ENCODE measurements around the gene VNN1.

VNN1 gene, protein sequence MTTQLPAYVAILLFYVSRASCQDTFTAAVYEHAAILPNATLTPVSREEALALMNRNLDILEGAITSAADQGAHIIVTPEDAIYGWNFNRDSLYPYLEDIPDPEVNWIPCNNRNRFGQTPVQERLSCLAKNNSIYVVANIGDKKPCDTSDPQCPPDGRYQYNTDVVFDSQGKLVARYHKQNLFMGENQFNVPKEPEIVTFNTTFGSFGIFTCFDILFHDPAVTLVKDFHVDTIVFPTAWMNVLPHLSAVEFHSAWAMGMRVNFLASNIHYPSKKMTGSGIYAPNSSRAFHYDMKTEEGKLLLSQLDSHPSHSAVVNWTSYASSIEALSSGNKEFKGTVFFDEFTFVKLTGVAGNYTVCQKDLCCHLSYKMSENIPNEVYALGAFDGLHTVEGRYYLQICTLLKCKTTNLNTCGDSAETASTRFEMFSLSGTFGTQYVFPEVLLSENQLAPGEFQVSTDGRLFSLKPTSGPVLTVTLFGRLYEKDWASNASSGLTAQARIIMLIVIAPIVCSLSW

GRCh38 chr6:132713352-132714134 is at the start of gene VNN1:
VNN1 (minus strand) TSS chr6:132714055; CDS start chr6:132714035, 20 bp downstream.
- no peak within 1 kb of the TSS for H3K27ac ChIP-seq
- no peak for TF ChIP-seq ZFX (IDR thresholded peaks at IDR 0.05; ENCODE audit: borderline replicate concordance)
- TF ChIP-seq, protein P1, sequence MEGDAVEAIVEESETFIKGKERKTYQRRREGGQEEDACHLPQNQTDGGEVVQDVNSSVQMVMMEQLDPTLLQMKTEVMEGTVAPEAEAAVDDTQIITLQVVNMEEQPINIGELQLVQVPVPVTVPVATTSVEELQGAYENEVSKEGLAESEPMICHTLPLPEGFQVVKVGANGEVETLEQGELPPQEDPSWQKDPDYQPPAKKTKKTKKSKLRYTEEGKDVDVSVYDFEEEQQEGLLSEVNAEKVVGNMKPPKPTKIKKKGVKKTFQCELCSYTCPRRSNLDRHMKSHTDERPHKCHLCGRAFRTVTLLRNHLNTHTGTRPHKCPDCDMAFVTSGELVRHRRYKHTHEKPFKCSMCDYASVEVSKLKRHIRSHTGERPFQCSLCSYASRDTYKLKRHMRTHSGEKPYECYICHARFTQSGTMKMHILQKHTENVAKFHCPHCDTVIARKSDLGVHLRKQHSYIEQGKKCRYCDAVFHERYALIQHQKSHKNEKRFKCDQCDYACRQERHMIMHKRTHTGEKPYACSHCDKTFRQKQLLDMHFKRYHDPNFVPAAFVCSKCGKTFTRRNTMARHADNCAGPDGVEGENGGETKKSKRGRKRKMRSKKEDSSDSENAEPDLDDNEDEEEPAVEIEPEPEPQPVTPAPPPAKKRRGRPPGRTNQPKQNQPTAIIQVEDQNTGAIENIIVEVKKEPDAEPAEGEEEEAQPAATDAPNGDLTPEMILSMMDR (IDR thresholded peaks at IDR 0.05), result no peak

- no peak overlapping the region for H3K27ac ChIP-seq
- TF ChIP-seq, protein P1 (IDR thresholded peaks at IDR 0.05), result no peak
- TF ChIP-seq ZFX (IDR thresholded peaks at IDR 0.05; ENCODE audit: borderline replicate concordance), result no peak
Observed at GRCh38 chr6:132763269-132763668, 49.4 kb upstream of the VNN1 start.

DNA sequence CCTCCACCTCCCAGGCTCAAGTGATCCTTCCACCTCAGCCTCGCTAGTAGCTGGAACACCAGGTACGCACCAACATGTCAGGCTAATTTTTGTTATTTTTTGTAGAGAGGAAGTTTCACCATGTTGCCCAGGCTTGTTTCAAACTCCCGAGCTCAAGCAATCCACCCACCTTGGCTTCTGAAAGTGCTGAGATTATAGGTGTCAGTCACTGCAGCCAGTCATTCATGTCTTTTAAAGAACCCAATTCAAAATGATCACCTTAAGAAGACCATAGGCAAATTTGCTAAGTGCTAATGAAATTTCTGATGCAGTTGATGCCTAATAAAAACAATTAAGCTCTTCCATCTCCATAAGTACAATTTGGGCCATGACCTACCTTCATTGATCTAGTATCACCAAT is 46.4 kb upstream of the VNN1 start:
- H3K27ac ChIP-seq, result no peak overlapping the region
- TF ChIP-seq ZFX (IDR thresholded peaks at IDR 0.05; ENCODE audit: borderline replicate concordance), result no peak
- TF ChIP-seq, protein P1 (IDR thresholded peaks at IDR 0.05), result no peak

DNA sequence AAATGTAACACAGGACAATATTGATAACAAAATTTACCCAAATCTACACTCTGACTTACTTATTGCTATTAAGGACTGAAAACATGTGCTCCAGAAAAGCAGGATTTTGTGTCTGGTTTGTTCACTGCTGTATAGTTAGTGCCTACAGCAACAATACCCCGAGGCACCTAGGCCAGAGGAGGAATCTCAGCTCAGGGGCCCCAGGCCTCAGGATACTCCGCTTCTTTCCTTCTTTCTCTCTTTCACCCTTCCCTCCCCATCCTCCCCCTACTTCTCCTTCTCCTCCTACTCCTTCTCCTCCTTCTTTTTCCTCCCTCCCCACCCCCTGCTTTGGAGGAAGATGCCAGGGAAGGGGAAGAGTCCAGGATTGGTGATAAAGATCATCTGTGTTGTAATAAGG is 44.8 kb upstream of the VNN1 start:
- H3K27ac ChIP-seq, result no peak overlapping the region
- no peak for TF ChIP-seq ZFX (IDR thresholded peaks at IDR 0.05; ENCODE audit: borderline replicate concordance)
- TF ChIP-seq, protein P1 (IDR thresholded peaks at IDR 0.05), result no peak

GRCh38 chr6:132752255-132752654 is 38.4 kb upstream of the VNN1 start:
- TF ChIP-seq, protein P1 (IDR thresholded peaks at IDR 0.05), result no peak
- TF ChIP-seq ZFX (IDR thresholded peaks at IDR 0.05; ENCODE audit: borderline replicate concordance), result no peak
- no peak overlapping the region for H3K27ac ChIP-seq

GRCh38 chr6:132751828-132752227 is 38.0 kb upstream of the VNN1 start:
- TF ChIP-seq, protein P1 (IDR thresholded peaks at IDR 0.05), result no peak
- no peak overlapping the region for H3K27ac ChIP-seq

GRCh38 chr6:132751306-132751705 is 37.5 kb upstream of the VNN1 start:
- H3K27ac ChIP-seq, result no peak overlapping the region
- TF ChIP-seq, protein P1 (IDR thresholded peaks at IDR 0.05), result no peak
- TF ChIP-seq ZFX (IDR thresholded peaks at IDR 0.05; ENCODE audit: borderline replicate concordance), result no peak

Data from 22Rv1 (cell line).